HepG2 (cell line): ENCODE data around the gene SERPINB1. TPM values are rescaled to one million over a fixed set of nuclear protein-coding genes. Genes with fewer than 3 reads are reported as not detected.

Source experiments
- ARID2 ChIP-seq: sonication (generic); formaldehyde crosslinking; IDR thresholded peaks from 2 replicates; pipeline ENCODE4 v1.8.1; 2022; ENCODE audit warnings: mild to moderate bottlenecking, missing genetic modification reagents, borderline replicate concordance
- BCL6 ChIP-seq: IDR thresholded peaks from 2 replicates; pipeline ENCODE4 v1.6.1; 2016; ENCODE audit warnings: missing genetic modification reagents, missing compliant biosample characterization
- JARID2 ChIP-seq: sonication (generic); formaldehyde crosslinking; IDR thresholded peaks from 2 replicates; pipeline ENCODE4 v1.8.1; 2023; ENCODE audit warnings: missing genetic modification reagents, inconsistent platforms; ENCODE audit not compliant: insufficient replicate concordance
- MTA3 ChIP-seq: sonication (generic); formaldehyde crosslinking; IDR thresholded peaks from 2 replicates; pipeline ENCODE4 v1.4.0; 2020; ENCODE audit warnings: missing genetic modification reagents
- NFYB ChIP-seq: sonication (generic); formaldehyde crosslinking; IDR thresholded peaks from 2 replicates; pipeline ENCODE4 v1.4.0; 2020; ENCODE audit warnings: missing genetic modification reagents
- POLR2AphosphoS2 ChIP-seq: IDR thresholded peaks from 2 replicates; pipeline ENCODE4 v1.6.1; 2011; ENCODE audit warnings: low read depth, low read length, improper control_type of control experiment
- RAD21 ChIP-seq: fragments of 450-650 bp; formaldehyde crosslinking; IDR thresholded peaks from 2 replicates; pipeline ENCODE4 v1.5.0; 2020; ENCODE audit warnings: mild to moderate bottlenecking
- RAD51 ChIP-seq: fragments of 450-650 bp; IDR thresholded peaks from 2 replicates; pipeline ENCODE4 v1.6.1; 2016; ENCODE audit warnings: borderline replicate concordance
- SALL1 ChIP-seq: sonication (generic); formaldehyde crosslinking; IDR thresholded peaks from 2 replicates; pipeline ENCODE4 v1.8.0; 2022; ENCODE audit warnings: mild to moderate bottlenecking, missing genetic modification reagents
- SIN3A ChIP-seq: IDR thresholded peaks from 2 replicates; pipeline ENCODE4 v1.6.1; 2011; ENCODE audit warnings: low read depth, mild to moderate bottlenecking, control low read depth, low read length, borderline replicate concordance
- SP5 ChIP-seq: IDR thresholded peaks from 2 replicates; pipeline ENCODE4 v1.6.1; 2016; ENCODE audit warnings: low read depth, borderline replicate concordance
- TSC22D2 ChIP-seq: sonication (generic); formaldehyde crosslinking; IDR thresholded peaks from 2 replicates; pipeline ENCODE4 v1.5.1; 2020; ENCODE audit warnings: missing genetic modification reagents, mild to moderate bottlenecking, borderline replicate concordance
- U2AF2 ChIP-seq: fragments of 200-400 bp; formaldehyde crosslinking; IDR thresholded peaks from 2 replicates; pipeline ENCODE4 v1.6.1; 2017; ENCODE audit warnings: low read depth, mild to moderate bottlenecking, low read length
- ZFP36L2 ChIP-seq: sonication (generic); formaldehyde crosslinking; IDR thresholded peaks from 2 replicates; pipeline ENCODE4 v1.4.0; 2020; ENCODE audit warnings: missing genetic modification reagents
- ZNF17 ChIP-seq: sonication (generic); formaldehyde crosslinking; IDR thresholded peaks from 2 replicates; pipeline ENCODE4 v1.5.0; 2020; ENCODE audit warnings: mild to moderate bottlenecking, missing genetic modification reagents
- ZNF563 ChIP-seq: sonication (generic); formaldehyde crosslinking; IDR thresholded peaks from 2 replicates; pipeline ENCODE4 v1.8.0; 2022; ENCODE audit warnings: mild to moderate bottlenecking, moderate library complexity, missing genetic modification reagents
- ZNF564 ChIP-seq: sonication (generic); formaldehyde crosslinking; IDR thresholded peaks from 2 replicates; pipeline ENCODE4 v1.8.1; 2023; ENCODE audit warnings: mild to moderate bottlenecking, missing genetic modification reagents
- ZNF878 ChIP-seq: sonication (generic); formaldehyde crosslinking; IDR thresholded peaks from 2 replicates; pipeline ENCODE4 v1.8.1; 2023; ENCODE audit warnings: mild to moderate bottlenecking, missing genetic modification reagents, moderate library complexity
- ZSCAN9 ChIP-seq: IDR thresholded peaks from 2 replicates; pipeline ENCODE4 v1.6.1; 2016; ENCODE audit warnings: borderline replicate concordance
- polyA plus RNA-seq, 8 experiments: library from polyadenylated mRNA; depleted of rRNA in 3 of 8; stranded (reverse) in 7 of 8; unstranded in 1 of 8; fragments of >200 nt; fragmentation: Illumina TruSeq in 4 of 8; extraction: Trizol in 4 of 8; gene quantifications; 2 replicates each; pipeline versions ENCODE4 v1.2.1 to v1.2.3, GENCODE V29; 2011 to 2016; ENCODE audit warnings: low read depth in 4 of 8, missing spikeins in 1 of 8, mixed read lengths in 1 of 8; ENCODE audit not compliant: insufficient read depth in 1 of 8
- total RNA-seq, 5 experiments: library from RNA; depleted of rRNA; stranded (reverse); fragments of >200 nt; fragmentation: Illumina TruSeq; extraction: Trizol; gene quantifications; 2 replicates each; pipeline ENCODE4 v1.2.3, GENCODE V29; 2016; ENCODE audit warnings: low read depth in 1 of 5
- TF ChIP-seq, protein P1 (sequence below): sonication (generic); formaldehyde crosslinking; conservative IDR thresholded peaks from 2 replicates; pipeline ENCODE4 v1.8.0; 2022; ENCODE audit warnings: low read depth, missing genetic modification reagents
- TF ChIP-seq, protein P2 (sequence below): sonication (generic); formaldehyde crosslinking; IDR thresholded peaks from 2 replicates; pipeline ENCODE4 v1.8.0; 2022; ENCODE audit warnings: low read depth, missing genetic modification reagents
- TF ChIP-seq, protein P3 (sequence below): sonication (generic); formaldehyde crosslinking; IDR thresholded peaks from 2 replicates; pipeline ENCODE4 v1.8.1; 2023; ENCODE audit warnings: mild to moderate bottlenecking, inconsistent platforms, moderate library complexity, missing genetic modification reagents, borderline replicate concordance
- TF ChIP-seq, protein P4 (sequence below): sonication (generic); formaldehyde crosslinking; conservative IDR thresholded peaks from 2 replicates; pipeline ENCODE4 v1.4.0; 2020; ENCODE audit warnings: missing genetic modification reagents

The SERPINB1 gene
- total and polyA plus RNA-seq, 2 of the 13 experiments (the other 11 are each of a cell fraction or from before 2014, with no cell fraction given): 41.4 to 60.5 TPM

DNA sequence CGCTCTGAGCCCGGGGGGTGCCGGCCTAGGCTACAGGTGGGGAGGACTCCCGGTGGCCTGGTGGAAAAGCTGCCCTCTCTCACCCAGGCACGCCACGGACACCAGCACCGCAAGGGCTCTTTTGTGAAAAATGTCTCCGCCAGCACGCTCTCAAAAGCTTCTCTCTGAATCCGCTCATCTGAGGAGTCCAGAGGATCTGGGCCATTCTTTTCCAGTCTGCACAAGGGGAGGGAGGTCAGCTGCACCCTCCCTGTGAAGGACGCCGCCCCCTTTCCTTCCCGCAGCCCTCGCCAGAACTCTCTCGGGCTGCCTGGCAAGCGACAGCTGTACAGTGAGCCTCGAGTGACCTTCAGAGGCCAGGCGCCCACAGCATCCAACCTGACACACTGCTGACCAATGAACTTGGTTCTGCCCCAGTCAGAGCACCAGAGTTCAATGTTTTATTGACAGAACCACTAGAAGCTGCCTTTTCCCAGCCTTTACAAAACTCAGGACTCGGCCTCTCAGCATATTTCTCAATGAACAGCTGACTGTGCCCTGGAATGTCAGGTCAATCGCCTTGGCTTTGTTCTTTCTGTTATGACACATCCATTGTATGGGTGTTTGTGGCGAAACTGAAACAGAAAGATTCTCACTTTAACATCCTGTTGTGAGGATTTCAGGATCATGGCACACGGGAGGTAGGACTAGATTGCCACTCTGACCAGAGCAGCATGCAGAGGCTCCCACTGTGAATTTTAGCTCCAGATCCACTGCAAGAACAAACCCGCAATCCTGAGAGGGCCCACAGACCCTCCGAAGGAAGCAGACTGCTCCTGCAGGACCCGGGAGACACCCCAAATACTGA lies 34.8 kb upstream of the SERPINB1 start (continued):
- TF ChIP-seq RAD51 (no peak), RAD21 (CRISPR knock-in tag) (peak; percentile 41; the same call in 1 of the 2 replicates), ZNF563 (CRISPR knock-in tag) (0 out of 2 replicates have a peak, but pooled peaks have one; percentile 38), ZSCAN9 (CRISPR knock-in tag) (no peak; the same call in none of the 2 replicates), JARID2 (peak; percentile 92), ZNF564 (CRISPR knock-in tag) (peak; percentile 53; the same call in 1 of the 2 replicates), ZNF878 (CRISPR knock-in tag) (peak; percentile 98; the same call in 1 of the 2 replicates), U2AF2 (no peak), SP5 (CRISPR knock-in tag) (peak; percentile 85; the same call in 1 of the 2 replicates), POLR2AphosphoS2 (no peak), SIN3A (peak; percentile 99), TSC22D2 (CRISPR knock-in tag) (peak; percentile 74; the same call in 1 of the 2 replicates), BCL6 (CRISPR knock-in tag) (peak; percentile 99), ARID2 (0 out of 2 replicates have a peak, but pooled peaks have one; percentile 71), NFYB (CRISPR knock-in tag) (peak; percentile 71), SALL1 (peak; percentile 99), ZNF17 (CRISPR knock-in tag) (no peak), MTA3 (CRISPR knock-in tag) (no peak), ZFP36L2 (no peak; the same call in 1 of the 2 replicates)
- TF ChIP-seq, protein P1, sequence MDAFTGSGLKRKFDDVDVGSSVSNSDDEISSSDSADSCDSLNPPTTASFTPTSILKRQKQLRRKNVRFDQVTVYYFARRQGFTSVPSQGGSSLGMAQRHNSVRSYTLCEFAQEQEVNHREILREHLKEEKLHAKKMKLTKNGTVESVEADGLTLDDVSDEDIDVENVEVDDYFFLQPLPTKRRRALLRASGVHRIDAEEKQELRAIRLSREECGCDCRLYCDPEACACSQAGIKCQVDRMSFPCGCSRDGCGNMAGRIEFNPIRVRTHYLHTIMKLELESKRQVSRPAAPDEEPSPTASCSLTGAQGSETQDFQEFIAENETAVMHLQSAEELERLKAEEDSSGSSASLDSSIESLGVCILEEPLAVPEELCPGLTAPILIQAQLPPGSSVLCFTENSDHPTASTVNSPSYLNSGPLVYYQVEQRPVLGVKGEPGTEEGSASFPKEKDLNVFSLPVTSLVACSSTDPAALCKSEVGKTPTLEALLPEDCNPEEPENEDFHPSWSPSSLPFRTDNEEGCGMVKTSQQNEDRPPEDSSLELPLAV: no peak
- TF ChIP-seq, protein P2, sequence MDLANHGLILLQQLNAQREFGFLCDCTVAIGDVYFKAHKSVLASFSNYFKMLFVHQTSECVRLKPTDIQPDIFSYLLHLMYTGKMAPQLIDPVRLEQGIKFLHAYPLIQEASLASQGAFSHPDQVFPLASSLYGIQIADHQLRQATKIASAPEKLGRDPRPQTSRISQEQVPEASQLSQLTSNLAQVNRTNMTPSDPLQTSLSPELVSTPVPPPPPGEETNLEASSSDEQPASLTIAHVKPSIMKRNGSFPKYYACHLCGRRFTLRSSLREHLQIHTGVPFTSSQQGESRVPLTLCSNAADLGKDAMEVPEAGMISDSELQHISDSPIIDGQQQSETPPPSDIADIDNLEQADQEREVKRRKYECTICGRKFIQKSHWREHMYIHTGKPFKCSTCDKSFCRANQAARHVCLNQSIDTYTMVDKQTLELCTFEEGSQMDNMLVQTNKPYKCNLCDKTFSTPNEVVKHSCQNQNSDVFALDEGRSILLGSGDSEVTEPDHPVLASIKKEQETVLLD (CRISPR knock-in tag): peak; percentile 35; the same call in 1 of the 2 replicates
- TF ChIP-seq, protein P3, sequence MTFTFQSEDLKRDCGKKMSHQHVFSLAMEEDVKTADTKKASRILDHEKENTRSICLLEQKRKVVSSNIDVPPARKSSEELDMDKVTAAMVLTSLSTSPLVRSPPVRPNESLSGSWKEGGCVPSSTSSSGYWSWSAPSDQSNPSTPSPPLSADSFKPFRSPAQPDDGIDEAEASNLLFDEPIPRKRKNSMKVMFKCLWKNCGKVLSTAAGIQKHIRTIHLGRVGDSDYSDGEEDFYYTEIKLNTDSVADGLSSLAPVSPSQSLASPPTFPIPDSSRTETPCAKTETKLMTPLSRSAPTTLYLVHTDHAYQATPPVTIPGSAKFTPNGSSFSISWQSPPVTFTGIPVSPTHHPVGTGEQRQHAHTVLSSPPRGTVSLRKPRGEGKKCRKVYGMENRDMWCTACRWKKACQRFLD (CRISPR knock-in tag): peak; percentile 81; the same call in 1 of the 2 replicates
- TF ChIP-seq, protein P4, sequence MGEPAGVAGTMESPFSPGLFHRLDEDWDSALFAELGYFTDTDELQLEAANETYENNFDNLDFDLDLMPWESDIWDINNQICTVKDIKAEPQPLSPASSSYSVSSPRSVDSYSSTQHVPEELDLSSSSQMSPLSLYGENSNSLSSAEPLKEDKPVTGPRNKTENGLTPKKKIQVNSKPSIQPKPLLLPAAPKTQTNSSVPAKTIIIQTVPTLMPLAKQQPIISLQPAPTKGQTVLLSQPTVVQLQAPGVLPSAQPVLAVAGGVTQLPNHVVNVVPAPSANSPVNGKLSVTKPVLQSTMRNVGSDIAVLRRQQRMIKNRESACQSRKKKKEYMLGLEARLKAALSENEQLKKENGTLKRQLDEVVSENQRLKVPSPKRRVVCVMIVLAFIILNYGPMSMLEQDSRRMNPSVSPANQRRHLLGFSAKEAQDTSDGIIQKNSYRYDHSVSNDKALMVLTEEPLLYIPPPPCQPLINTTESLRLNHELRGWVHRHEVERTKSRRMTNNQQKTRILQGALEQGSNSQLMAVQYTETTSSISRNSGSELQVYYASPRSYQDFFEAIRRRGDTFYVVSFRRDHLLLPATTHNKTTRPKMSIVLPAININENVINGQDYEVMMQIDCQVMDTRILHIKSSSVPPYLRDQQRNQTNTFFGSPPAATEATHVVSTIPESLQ: peak; percentile 88; the same call in 1 of the 2 replicates
